Transverse colon (tissue), 4 donors: ENCODE results near the gene FURIN.

Experiments used
- CTCF ChIP-seq, 5 experiments: fragments of 200-600 bp in 3 of 5; fragments of 450-650 bp in 2 of 5; sonication (generic) in 3 of 5; IDR thresholded peaks; 1 replicate in 2 of 5; 2 replicates in 3 of 5; pipeline ENCODE4 v1.5.1; 2016 to 2017; ENCODE audit warnings: antibody characterized with exemption in 5 of 5, inconsistent platforms in 3 of 5, mild to moderate bottlenecking in 2 of 5, moderate library complexity in 1 of 5
- POLR2A ChIP-seq: fragments of 450-650 bp; IDR thresholded peaks from one replicate; pipeline ENCODE4 v1.6.1; 2016; ENCODE audit warnings: antibody characterized with exemption, mild to moderate bottlenecking, moderate library complexity
- POLR2AphosphoS5 ChIP-seq, 3 donors: sonication (generic); formaldehyde crosslinking; IDR thresholded peaks; one replicate each; pipeline ENCODE4 v1.6.1; 2016; ENCODE audit warnings: antibody characterized with exemption in 3 of 3

DNA sequence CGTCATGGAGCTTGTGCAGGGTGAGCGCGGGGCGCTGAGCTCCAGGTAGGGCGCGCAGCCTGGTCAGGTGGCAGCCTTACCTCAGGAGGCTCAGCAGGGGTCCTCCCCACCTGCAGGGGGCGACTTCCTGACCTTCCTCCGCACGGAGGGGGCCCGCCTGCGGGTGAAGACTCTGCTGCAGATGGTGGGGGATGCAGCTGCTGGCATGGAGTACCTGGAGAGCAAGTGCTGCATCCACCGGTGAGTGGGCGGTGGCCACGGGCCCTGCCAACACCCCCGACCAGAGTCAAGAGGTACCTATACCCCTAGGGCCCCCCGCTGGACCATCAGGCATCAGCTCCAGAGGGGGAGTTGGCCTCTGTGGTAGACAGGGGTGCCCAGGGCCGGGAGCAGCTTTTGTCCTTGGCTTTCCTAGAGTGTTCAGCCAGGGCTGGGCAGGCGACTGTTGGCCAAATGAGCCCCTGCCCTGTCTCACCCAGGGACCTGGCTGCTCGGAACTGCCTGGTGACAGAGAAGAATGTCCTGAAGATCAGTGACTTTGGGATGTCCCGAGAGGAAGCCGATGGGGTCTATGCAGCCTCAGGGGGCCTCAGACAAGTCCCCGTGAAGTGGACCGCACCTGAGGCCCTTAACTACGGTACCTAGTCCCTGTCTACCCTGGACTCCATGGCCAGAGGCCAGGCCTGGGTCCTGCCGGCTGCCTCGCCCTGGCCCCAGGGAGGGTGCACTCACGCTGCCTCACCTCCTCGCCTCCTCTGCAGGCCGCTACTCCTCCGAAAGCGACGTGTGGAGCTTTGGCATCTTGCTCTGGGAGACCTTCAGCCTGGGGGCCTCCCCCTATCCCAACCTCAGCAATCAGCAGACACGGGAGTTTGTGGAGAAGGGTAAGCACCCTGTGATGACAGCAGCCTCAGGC is 25.0 kb downstream of the FURIN start:
- TF ChIP-seq POLR2A (no peak), CTCF (IDR thresholded peaks at IDR 0.05) (no peak), POLR2AphosphoS5 (IDR thresholded peaks at IDR 0.05) (no peak)
